Sigmoid colon (tissue), 4 donors: ENCODE data around the gene PDCD10.

Experiments used
- EP300 ChIP-seq, 4 donors: sonication (generic); formaldehyde crosslinking; IDR thresholded peaks; one replicate each; pipeline ENCODE4 v1.6.1; 2017; ENCODE audit warnings: antibody characterized with exemption in 4 of 4
- POLR2A ChIP-seq, 2 donors: fragments of 450-650 bp; IDR thresholded peaks; one replicate each; pipeline ENCODE4 v1.6.1; 2016; ENCODE audit warnings: antibody characterized with exemption in 2 of 2, mild to moderate bottlenecking in 2 of 2, moderate library complexity in 2 of 2
- POLR2AphosphoS5 ChIP-seq, 4 donors: sonication (generic); formaldehyde crosslinking; IDR thresholded peaks; one replicate each; pipeline ENCODE4 v1.6.1; 2017; ENCODE audit warnings: antibody characterized with exemption in 4 of 4
- TF ChIP-seq, protein P1 (sequence below), 4 experiments: fragments of 450-650 bp in 3 of 4; fragments of 200-600 bp in 1 of 4; IDR thresholded peaks; one replicate each; pipeline ENCODE4 v1.5.1; 2016 to 2019; ENCODE audit warnings: antibody characterized with exemption in 4 of 4, mild to moderate bottlenecking in 3 of 4, moderate library complexity in 2 of 4

GRCh38 chr3:167723872-167724271, 10.8 kb downstream of the PDCD10 start:
- TF ChIP-seq POLR2A (IDR thresholded peaks at IDR 0.05), result no peak
- TF ChIP-seq, protein P1, sequence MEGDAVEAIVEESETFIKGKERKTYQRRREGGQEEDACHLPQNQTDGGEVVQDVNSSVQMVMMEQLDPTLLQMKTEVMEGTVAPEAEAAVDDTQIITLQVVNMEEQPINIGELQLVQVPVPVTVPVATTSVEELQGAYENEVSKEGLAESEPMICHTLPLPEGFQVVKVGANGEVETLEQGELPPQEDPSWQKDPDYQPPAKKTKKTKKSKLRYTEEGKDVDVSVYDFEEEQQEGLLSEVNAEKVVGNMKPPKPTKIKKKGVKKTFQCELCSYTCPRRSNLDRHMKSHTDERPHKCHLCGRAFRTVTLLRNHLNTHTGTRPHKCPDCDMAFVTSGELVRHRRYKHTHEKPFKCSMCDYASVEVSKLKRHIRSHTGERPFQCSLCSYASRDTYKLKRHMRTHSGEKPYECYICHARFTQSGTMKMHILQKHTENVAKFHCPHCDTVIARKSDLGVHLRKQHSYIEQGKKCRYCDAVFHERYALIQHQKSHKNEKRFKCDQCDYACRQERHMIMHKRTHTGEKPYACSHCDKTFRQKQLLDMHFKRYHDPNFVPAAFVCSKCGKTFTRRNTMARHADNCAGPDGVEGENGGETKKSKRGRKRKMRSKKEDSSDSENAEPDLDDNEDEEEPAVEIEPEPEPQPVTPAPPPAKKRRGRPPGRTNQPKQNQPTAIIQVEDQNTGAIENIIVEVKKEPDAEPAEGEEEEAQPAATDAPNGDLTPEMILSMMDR (IDR thresholded peaks at IDR 0.05), result no peak
- no peak for TF ChIP-seq POLR2AphosphoS5 (IDR thresholded peaks at IDR 0.05)
- no peak for TF ChIP-seq EP300 (IDR thresholded peaks at IDR 0.05)
